Measurements from ENCODE around the gene LKAAEAR1.

LKAAEAR1 gene

GRCh38 chr20:64099086-64099786 is 15.0 kb upstream of the LKAAEAR1 start:
- no peak for TF ChIP-seq CTCF (IDR thresholded peaks at IDR 0.05; ENCODE audit: low read depth, low read length)
- peaks cover 5% of the 10 kb centered on the region for H3K4me1 ChIP-seq
- no peaks in the 10 kb centered on the region for H3K9me3 ChIP-seq
- DNase-seq: no peak
- no peak overlapping the region for H3K4me3 ChIP-seq (ENCODE audit: low read depth, low read length)
- H3K27me3 ChIP-seq: no peaks in the 10 kb centered on the region
- H3K36me3 ChIP-seq: 0 out of 2 replicates have a peak, but pooled peaks cover 7% of the 10 kb centered on the region

- H3K4me3 ChIP-seq (ENCODE audit: low read depth, low read length): no peak overlapping the region
- H3K4me1 ChIP-seq: peaks cover 5% of the 10 kb centered on the region
- no peaks in the 10 kb centered on the region for H3K27me3 ChIP-seq
- TF ChIP-seq CTCF (IDR thresholded peaks at IDR 0.05; ENCODE audit: low read depth, low read length): no peak
- DNase-seq: no peak
- 0 out of 2 replicates have a peak, but pooled peaks cover 7% of the 10 kb centered on the region for H3K36me3 ChIP-seq
- H3K9me3 ChIP-seq: no peaks in the 10 kb centered on the region
Measured at GRCh38 chr20:64098471-64099013, 14.3 kb upstream of the LKAAEAR1 start.

- DNase-seq: no peak
- Histone ChIP-seq H3K36me3 (0 out of 2 replicates have a peak, but pooled peaks cover 7% of the 10 kb centered on the region), H3K4me1 (peaks cover 15% of the 10 kb centered on the region), H3K27me3 (no peaks in the 10 kb centered on the region), H3K9me3 (no peaks in the 10 kb centered on the region), H3K4me3 (ENCODE audit: low read depth, low read length) (no peak overlapping the region)
- no peak for TF ChIP-seq CTCF (IDR thresholded peaks at IDR 0.05; ENCODE audit: low read depth, low read length)
Measured at GRCh38 chr20:64096535-64096934, 12.3 kb upstream of the LKAAEAR1 start.

- no peak for TF ChIP-seq CTCF (IDR thresholded peaks at IDR 0.05; ENCODE audit: low read depth, low read length)
- no peak overlapping the region for H3K4me3 ChIP-seq (ENCODE audit: low read depth, low read length)
- H3K27me3 ChIP-seq: no peaks in the 10 kb centered on the region
- H3K9me3 ChIP-seq: no peaks in the 10 kb centered on the region
- peaks cover 15% of the 10 kb centered on the region for H3K4me1 ChIP-seq
- 0 out of 2 replicates have a peak, but pooled peaks cover 7% of the 10 kb centered on the region for H3K36me3 ChIP-seq
- DNase-seq: no peak
Measured at GRCh38 chr20:64095927-64096326, 11.7 kb upstream of the LKAAEAR1 start.

GRCh38 chr20:64095455-64095854 is 11.3 kb upstream of the LKAAEAR1 start:
- H3K9me3 ChIP-seq: no peaks in the 10 kb centered on the region
- H3K36me3 ChIP-seq: 0 out of 2 replicates have a peak, but pooled peaks cover 7% of the 10 kb centered on the region
- no peaks in the 10 kb centered on the region for H3K27me3 ChIP-seq

More at GRCh38 chr20:64095455-64095854, 11.3 kb upstream of the LKAAEAR1 start:
- H3K4me1 ChIP-seq: peaks cover 15% of the 10 kb centered on the region
- no peak for DNase-seq
- no peak overlapping the region for H3K4me3 ChIP-seq (ENCODE audit: low read depth, low read length)
- no peak for TF ChIP-seq CTCF (IDR thresholded peaks at IDR 0.05; ENCODE audit: low read depth, low read length)

Data from BE2C (cell line).